Trophoblast cell (in vitro differentiated cells and primary cell): ENCODE measurements around the gene SEMA6A.
A peak's percentile ranks its signal among the peaks of the same experiment; 100 is the strongest.

Source experiments
- DNase-seq, 2 donors: peaks; one replicate each; pipeline ENCODE4 v3.0.0-alpha.2; 2016
- H2AFZ ChIP-seq: 2 replicates; pipeline ENCODE4 v1.6.1; 2013; ENCODE audit warnings: low read length, moderate library complexity, mild to moderate bottlenecking; ENCODE audit not compliant: insufficient read depth, poor library complexity
- H2AK5ac ChIP-seq: 2 replicates; pipeline ENCODE4 v1.6.1; 2013; ENCODE audit warnings: mild to moderate bottlenecking, low read length
- H2BK120ac ChIP-seq: 2 replicates; pipeline ENCODE4 v1.6.1; 2013; ENCODE audit warnings: low read length, mild to moderate bottlenecking, moderate library complexity; ENCODE audit not compliant: insufficient read depth, poor library complexity
- H2BK12ac ChIP-seq: 2 replicates; pipeline ENCODE4 v1.6.1; 2013; ENCODE audit warnings: mild to moderate bottlenecking, low read length, moderate library complexity
- H2BK5ac ChIP-seq: 2 replicates; pipeline ENCODE4 v1.6.1; 2013; ENCODE audit warnings: low read length, low read depth, moderate library complexity, mild to moderate bottlenecking; ENCODE audit not compliant: poor library complexity
- H3K14ac ChIP-seq: 2 replicates; pipeline ENCODE4 v1.6.1; 2013; ENCODE audit warnings: mild to moderate bottlenecking, low read length
- H3K18ac ChIP-seq: 2 replicates; pipeline ENCODE4 v1.6.1; 2013; ENCODE audit warnings: mild to moderate bottlenecking, low read length
- H3K23ac ChIP-seq: 2 replicates; pipeline ENCODE4 v1.6.1; 2013; ENCODE audit warnings: low read length
- H3K27ac ChIP-seq: 2 replicates; pipeline ENCODE4 v1.5.1; 2013; ENCODE audit warnings: low read depth, mild to moderate bottlenecking, inconsistent platforms, low read length, moderate library complexity
- H3K27me3 ChIP-seq: 2 replicates; pipeline ENCODE4 v1.6.1; 2013; ENCODE audit warnings: inconsistent platforms, mild to moderate bottlenecking, low read length, moderate library complexity; ENCODE audit not compliant: insufficient read depth
- H3K36me3 ChIP-seq, 2 experiments: 1 replicate in 1 of 2; 2 replicates in 1 of 2; pipeline ENCODE4 v1.6.1; 2013; ENCODE audit warnings: low read length in 2 of 2, mild to moderate bottlenecking in 2 of 2, moderate library complexity in 1 of 2; ENCODE audit not compliant: insufficient read depth in 2 of 2, control insufficient read depth in 1 of 2
- H3K4ac ChIP-seq: 2 replicates; pipeline ENCODE4 v1.6.1; 2013; ENCODE audit warnings: low read depth, mild to moderate bottlenecking, low read length, moderate library complexity
- H3K4me1 ChIP-seq, 2 experiments: 1 replicate in 1 of 2; 2 replicates in 1 of 2; pipeline ENCODE4 v1.6.1; 2013; ENCODE audit warnings: low read length in 2 of 2, mild to moderate bottlenecking in 2 of 2, moderate library complexity in 1 of 2; ENCODE audit not compliant: insufficient read depth in 2 of 2, control insufficient read depth in 1 of 2
- H3K4me2 ChIP-seq: 2 replicates; pipeline ENCODE4 v1.6.1; 2013; ENCODE audit warnings: inconsistent platforms, mild to moderate bottlenecking, low read length, moderate library complexity
- H3K4me3 ChIP-seq: 2 replicates; pipeline ENCODE4 v1.5.1; 2013; ENCODE audit warnings: mild to moderate bottlenecking, low read depth, low read length, inconsistent platforms
- H3K79me1 ChIP-seq: one replicate; pipeline ENCODE4 v1.6.1; 2013; ENCODE audit warnings: low read length
- H3K79me2 ChIP-seq: 2 replicates; pipeline ENCODE4 v1.6.1; 2013; ENCODE audit warnings: low read length, mild to moderate bottlenecking; ENCODE audit not compliant: control insufficient read depth, insufficient read depth, poor library complexity
- H3K9ac ChIP-seq: 2 replicates; pipeline ENCODE4 v1.6.1; 2013; ENCODE audit warnings: mild to moderate bottlenecking, low read length
- H3K9me3 ChIP-seq: 2 replicates; pipeline ENCODE4 v1.6.1; 2013; ENCODE audit warnings: low read depth, mild to moderate bottlenecking, control low read depth, inconsistent platforms, low read length; ENCODE audit not compliant: insufficient read depth
- H4K12ac ChIP-seq: 2 replicates; pipeline ENCODE4 v1.6.1; 2013; ENCODE audit warnings: low read depth, mild to moderate bottlenecking, low read length, moderate library complexity
- H4K8ac ChIP-seq: 2 replicates; pipeline ENCODE4 v1.6.1; 2013; ENCODE audit warnings: low read depth, mild to moderate bottlenecking, low read length, moderate library complexity
- H4K91ac ChIP-seq: one replicate; pipeline ENCODE4 v1.6.1; 2013; ENCODE audit warnings: low read depth, mild to moderate bottlenecking, low read length, moderate library complexity
- WGBS: extraction: QIAGEN DNeasy Blood & Tissue Kit; methylation state at CpG from one replicate; pipeline ENCODE4 v1.1.7; 2013; ENCODE audit warnings: missing lambda C conversion rate; ENCODE audit not compliant: insufficient read length, insufficient coverage; ENCODE audit errors: extremely low coverage; 5-methylcytosine and 5-hydroxymethylcytosine counted together

SEMA6A gene

DNA sequence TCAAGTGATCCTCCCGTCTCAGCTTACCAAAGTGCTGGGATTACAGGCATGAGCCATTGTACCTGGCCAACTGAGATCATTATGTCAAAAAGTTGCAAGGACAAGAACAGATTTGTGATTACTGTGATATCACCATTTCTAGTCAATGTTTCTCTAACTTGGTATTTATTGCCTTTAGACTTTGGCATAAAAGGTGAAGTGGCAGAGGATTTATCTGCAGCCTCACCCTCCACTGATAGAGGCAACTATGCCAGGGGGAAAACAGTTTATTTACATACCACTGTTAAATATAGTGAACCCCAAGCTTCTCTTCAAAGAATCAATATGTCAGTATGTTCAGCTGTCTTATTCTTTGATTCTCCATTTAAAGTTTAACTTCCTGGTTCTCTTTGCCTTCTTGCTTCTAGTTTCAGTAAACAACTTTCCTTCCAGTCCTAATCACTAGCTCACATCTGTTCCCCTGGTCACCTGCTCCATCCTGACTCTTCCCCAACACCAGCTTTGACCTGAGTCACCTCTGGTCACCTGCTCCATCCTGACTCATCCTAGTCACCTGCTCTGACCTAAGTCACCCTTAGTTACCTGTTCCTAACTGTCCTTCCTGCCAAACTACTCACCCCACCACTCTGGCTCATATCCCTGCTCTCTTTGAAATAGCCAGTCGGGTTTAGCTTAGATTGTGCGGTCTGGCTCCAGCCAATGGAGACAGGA, 29.9 kb downstream of the SEMA6A start:
- H3K27me3 ChIP-seq, result no peaks in the 10 kb centered on the region
- no peak overlapping the region for H2BK12ac ChIP-seq
- no peak overlapping the region for H4K12ac ChIP-seq
- no peak overlapping the region for H3K9ac ChIP-seq
- no peak overlapping the region for H3K14ac ChIP-seq
- WGBS, result no CpG with 5 or more reads among the region's 3 CpGs
- no peak overlapping the region for H2AFZ ChIP-seq
- H3K79me1 ChIP-seq, result no peaks in the 10 kb centered on the region
- H3K4me3 ChIP-seq, result no peak overlapping the region
- no peak overlapping the region for H2BK120ac ChIP-seq
- H3K4me1 ChIP-seq, result peaks cover 5 to 12% of the 10 kb centered on the region in 2 experiments
- H3K79me2 ChIP-seq, result peaks cover 26% of the 10 kb centered on the region
- peak overlapping the region; percentile 93 for H3K4ac ChIP-seq
- no peaks in the 10 kb centered on the region for H3K9me3 ChIP-seq
- no peak overlapping the region for H2BK5ac ChIP-seq
- no peak overlapping the region for H3K27ac ChIP-seq
- peaks cover 4 to 8% of the 10 kb centered on the region in 2 experiments for H3K36me3 ChIP-seq
- no peak overlapping the region for H4K91ac ChIP-seq
- no peak overlapping the region for H3K4me2 ChIP-seq
- H2AK5ac ChIP-seq, result no peak overlapping the region
- DNase-seq, result peak; percentile 82 to 87
- H4K8ac ChIP-seq, result no peak overlapping the region
- H3K18ac ChIP-seq, result no peak overlapping the region
- no peak overlapping the region for H3K23ac ChIP-seq

DNA sequence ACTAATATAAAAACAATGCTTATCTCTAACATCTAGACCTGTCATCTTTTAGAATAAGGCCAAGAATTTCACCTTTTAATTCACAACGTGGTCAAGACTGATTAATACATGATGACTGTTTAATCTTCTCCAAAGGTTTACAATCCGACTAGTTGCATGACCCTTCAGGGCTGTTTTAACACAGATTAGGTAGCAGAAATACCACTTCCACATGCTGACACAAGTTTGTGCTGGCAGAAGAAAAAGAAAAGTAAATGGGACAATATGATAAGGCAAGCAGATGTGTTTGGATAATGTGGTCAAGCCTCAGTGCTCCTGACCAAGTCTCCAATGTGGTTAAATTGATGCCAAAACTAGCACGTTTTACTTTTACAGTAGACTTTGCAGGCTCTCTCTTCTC, 31.1 kb downstream of the SEMA6A start:
- Histone ChIP-seq H2BK12ac (no peak overlapping the region), H3K79me2 (peaks cover 24% of the 10 kb centered on the region), H3K4me2 (no peak overlapping the region), H2AFZ (no peak overlapping the region), H3K9me3 (no peaks in the 10 kb centered on the region), H3K4ac (peak overlapping the region; percentile 81), H3K4me3 (no peak overlapping the region), H2BK120ac (no peak overlapping the region), H3K4me1 (peaks cover 5 to 9% of the 10 kb centered on the region in 2 experiments), H2BK5ac (no peak overlapping the region), H3K9ac (no peak overlapping the region), H4K8ac (no peak overlapping the region), H3K79me1 (no peaks in the 10 kb centered on the region), H3K18ac (no peak overlapping the region), H2AK5ac (no peak overlapping the region), H3K27me3 (no peaks in the 10 kb centered on the region), H4K12ac (no peak overlapping the region), H3K14ac (no peak overlapping the region), H3K36me3 (peaks cover 4 to 8% of the 10 kb centered on the region in 2 experiments), H3K23ac (no peak overlapping the region), H4K91ac (no peak overlapping the region), H3K27ac (no peak overlapping the region)
- DNase-seq, result peak in 1 of 2 donors; percentile 59
- WGBS, result no CpG with 5 or more reads among the region's 3 CpGs

DNA sequence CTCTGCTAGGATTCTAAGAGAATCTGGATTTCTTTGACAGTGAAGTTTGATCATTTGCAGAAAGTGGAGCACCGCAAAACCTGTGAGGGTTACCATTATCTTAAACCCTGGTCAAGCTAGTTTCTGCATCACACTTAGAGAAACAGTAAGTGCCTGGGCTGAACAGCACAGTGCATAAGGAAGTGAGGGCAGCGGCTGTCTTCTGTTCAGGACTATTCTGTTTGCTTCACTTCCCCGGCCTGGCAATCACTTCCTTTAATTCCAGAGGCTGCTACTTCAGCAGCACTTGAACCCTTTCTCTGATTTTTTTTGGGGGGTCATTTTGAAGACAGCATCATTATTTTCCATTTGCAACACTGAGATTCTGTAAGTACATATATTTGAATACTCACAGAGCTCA, 32.0 kb downstream of the SEMA6A start:
- Histone ChIP-seq H2BK120ac (no peak overlapping the region), H4K8ac (no peak overlapping the region), H4K91ac (no peak overlapping the region), H2AFZ (no peak overlapping the region), H3K27ac (no peak overlapping the region), H3K4ac (peak overlapping the region; percentile 91), H3K4me2 (no peak overlapping the region), H2AK5ac (no peak overlapping the region), H4K12ac (no peak overlapping the region), H3K9me3 (no peaks in the 10 kb centered on the region), H3K79me2 (peaks cover 19% of the 10 kb centered on the region), H3K9ac (no peak overlapping the region), H3K14ac (no peak overlapping the region), H2BK5ac (no peak overlapping the region), H3K18ac (no peak overlapping the region), H3K4me1 (peaks cover 5 to 9% of the 10 kb centered on the region in 2 experiments), H3K27me3 (no peaks in the 10 kb centered on the region), H2BK12ac (no peak overlapping the region), H3K79me1 (no peaks in the 10 kb centered on the region), H3K36me3 (peaks cover 2 to 4% of the 10 kb centered on the region in 2 experiments), H3K23ac (no peak overlapping the region), H3K4me3 (no peak overlapping the region)
- no peak for DNase-seq
- WGBS, result no CpG with 5 or more reads among the region's 3 CpGs

DNA sequence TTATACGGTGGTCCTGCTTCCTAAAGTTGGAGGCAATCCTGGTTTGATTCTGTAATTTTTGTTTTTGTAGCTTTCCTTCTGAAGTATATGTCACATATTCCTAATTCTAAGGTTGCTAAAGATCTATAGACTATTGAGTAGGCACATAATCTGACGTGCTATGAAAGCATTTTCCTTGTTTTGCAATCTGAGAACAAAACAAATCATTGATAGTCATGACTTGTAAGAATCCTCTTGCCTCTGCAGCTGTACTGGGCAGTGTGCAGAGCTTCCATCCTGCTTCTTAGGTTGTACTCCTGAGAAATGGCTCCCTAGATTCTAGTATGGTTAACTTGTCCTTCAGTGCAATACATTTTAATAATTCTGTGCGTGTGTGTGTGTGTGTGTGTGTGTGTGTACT, 35.4 kb downstream of the SEMA6A start:
- Histone ChIP-seq H3K9ac (no peak overlapping the region), H3K18ac (no peak overlapping the region), H2AFZ (no peak overlapping the region), H2AK5ac (no peak overlapping the region), H2BK12ac (no peak overlapping the region), H3K9me3 (no peaks in the 10 kb centered on the region), H4K91ac (no peak overlapping the region), H2BK5ac (no peak overlapping the region), H2BK120ac (no peak overlapping the region), H3K27me3 (no peaks in the 10 kb centered on the region), H3K4me1 (peaks cover 17% of the 10 kb centered on the region in 2 experiments), H3K79me1 (no peaks in the 10 kb centered on the region), H3K27ac (no peak overlapping the region), H3K36me3 (peaks cover 2 to 4% of the 10 kb centered on the region in 2 experiments), H4K8ac (no peak overlapping the region), H3K4ac (peak overlapping the region; percentile 69), H3K23ac (no peak overlapping the region), H3K4me3 (no peak overlapping the region), H3K14ac (no peak overlapping the region), H3K79me2 (peaks cover 25% of the 10 kb centered on the region), H4K12ac (no peak overlapping the region), H3K4me2 (no peak overlapping the region)
- WGBS, result no CpG with 5 or more reads among the region's 3 CpGs
- no peak for DNase-seq
